Measurements from ENCODE around the gene ENKD1.
A peak's percentile ranks its signal among the peaks of the same experiment; 100 is the strongest.

ENKD1 gene

DNA sequence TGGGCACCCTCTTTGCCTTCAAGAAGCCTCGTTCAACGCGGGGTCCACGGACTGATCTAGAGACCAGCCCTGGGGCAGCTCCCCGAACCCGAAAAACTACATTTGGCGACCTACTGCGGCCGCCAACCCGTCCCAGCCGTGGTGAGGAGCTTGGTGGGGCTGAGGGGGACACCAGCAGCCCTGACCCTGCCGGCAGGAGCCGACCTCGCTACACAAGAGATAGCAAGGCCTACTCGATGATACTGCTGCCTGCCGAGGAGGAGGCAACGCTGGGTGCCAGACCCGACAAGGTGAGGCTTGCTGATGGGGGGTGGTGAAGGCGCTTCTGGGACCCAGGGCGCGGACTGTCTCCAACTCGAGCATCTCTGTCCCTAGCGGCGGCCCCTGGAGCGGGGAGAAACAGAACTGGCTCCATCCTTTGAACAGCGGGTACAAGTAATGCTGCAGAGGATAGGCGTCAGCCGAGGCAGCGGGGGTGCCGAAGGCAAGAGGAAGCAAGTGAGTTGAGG is 12.1 kb downstream of the ENKD1 start:
- H3K4me3 Mint-ChIP-seq = no peak overlapping the region
- no peak overlapping the region for H3K27ac Mint-ChIP-seq
- ATAC-seq (ENCODE audit: low read depth) (no peak), DNase-seq (ENCODE audit: low spot score in 2 of 2) (no peak)
- no peaks in the 10 kb centered on the region for H3K9me3 Mint-ChIP-seq
- H3K27me3 Mint-ChIP-seq = no peaks in the 10 kb centered on the region
- H3K36me3 Mint-ChIP-seq = peaks cover 22% of the 10 kb centered on the region
- peaks cover 17% of the 10 kb centered on the region for H3K4me1 Mint-ChIP-seq

DNA sequence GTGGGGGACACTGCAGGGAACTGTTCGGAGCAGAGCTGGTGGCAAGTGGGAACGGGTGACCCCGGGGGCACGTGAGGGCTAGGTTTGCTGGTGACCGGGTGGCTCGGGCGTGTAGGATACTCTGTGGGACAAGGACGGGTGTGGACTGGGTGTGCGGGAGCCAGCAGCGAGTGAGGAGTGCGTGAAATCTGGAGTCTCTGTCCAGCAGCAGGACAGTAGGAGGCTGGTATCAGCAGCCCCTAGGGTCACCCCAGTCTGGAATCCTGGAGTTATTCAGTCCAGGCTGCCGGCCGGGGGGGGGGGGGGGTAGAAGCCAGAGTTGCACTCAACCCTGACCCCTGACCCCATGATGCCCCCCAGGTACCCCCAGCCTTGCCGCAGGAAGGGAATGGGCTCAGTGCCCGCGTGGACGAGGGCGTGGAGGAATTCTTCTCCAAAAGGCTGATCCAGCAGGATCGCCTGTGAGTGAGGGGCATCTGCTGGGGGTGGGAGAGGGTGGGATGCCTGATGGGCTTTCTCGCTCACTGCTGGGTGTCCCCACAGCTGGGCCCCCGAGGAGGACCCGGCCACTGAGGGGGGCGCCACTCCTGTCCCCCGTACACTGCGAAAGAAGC is 12.7 kb downstream of the ENKD1 start:
- H3K4me3 Mint-ChIP-seq = no peak overlapping the region
- DNase-seq (ENCODE audit: low spot score in 2 of 2) (no peak), ATAC-seq (ENCODE audit: low read depth) (no peak)
- no peaks in the 10 kb centered on the region for H3K9me3 Mint-ChIP-seq
- H3K4me1 Mint-ChIP-seq = peaks cover 13% of the 10 kb centered on the region
- no peak overlapping the region for H3K27ac Mint-ChIP-seq
- no peaks in the 10 kb centered on the region for H3K27me3 Mint-ChIP-seq
- peaks cover 22% of the 10 kb centered on the region for H3K36me3 Mint-ChIP-seq

DNA sequence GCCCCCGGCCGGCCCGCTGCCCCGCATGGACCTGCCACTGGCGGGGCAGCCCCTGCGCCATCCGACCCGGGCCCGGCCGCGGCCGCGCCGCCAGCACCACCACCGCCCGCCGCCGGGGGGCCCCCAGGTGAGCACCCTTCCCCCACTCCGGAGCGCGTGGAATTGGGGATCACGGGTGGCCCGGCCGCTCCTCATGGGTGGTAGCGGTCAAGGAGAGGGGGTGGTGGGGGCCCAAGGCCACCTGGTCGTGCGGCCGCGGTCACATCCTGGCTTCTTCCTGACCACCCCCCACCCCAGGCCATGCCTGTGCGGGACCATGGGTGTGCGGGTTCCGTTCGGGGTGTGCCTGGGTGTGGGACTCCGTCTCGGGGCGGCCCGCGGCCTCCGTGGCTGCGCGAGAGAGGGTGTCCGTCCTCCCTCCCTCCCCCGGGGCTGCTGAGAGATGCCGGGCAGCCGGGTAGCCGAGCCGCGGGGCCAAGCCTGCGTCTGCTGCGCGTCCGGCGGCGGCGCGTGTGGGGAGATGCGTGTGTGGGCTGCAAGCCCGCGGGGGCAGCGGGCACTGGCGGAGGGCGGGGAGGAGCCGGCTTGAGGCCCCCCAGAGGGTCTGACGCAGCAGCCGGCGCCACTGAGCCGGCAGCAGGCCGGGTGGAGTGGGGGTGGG is 13.3 kb downstream of the ENKD1 start:
- no peak overlapping the region for H3K27ac Mint-ChIP-seq

DNA sequence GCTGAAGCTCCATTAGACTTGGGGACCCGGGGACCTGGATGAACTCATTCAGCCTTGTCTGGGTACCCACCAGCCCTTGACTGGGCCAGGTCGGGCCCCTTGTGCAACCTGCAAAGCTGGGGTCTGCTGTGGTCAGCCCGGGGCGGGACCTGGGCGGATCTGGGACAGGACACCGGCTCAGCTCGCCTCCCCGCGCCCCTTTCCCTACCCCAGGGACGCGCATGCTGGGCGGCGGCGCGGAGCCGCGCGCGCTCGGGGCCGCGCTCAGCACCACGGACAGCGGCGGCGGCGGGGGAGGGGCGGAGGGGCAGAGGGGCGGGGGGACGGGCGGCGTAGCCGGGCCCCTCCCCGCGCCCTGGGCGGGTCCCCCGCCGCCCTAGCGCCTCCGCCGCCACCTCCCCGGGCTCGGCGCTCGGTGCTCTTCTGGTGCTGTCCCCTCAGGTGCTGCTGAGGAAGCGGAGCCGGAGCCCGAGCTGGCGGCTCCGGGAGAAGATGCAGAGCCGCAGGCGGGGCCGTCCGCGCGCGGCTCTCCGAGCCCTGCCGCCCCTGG is 13.9 kb downstream of the ENKD1 start:
- H3K27ac Mint-ChIP-seq = no peak overlapping the region
- ATAC-seq (ENCODE audit: low read depth) = no peak

More for the DNA sequence above, 13.3 kb downstream of the ENKD1 start:
- DNase-seq (ENCODE audit: low spot score in 2 of 2) (no peak), ATAC-seq (ENCODE audit: low read depth) (no peak)
- Mint-ChIP-seq H3K4me1 (peaks cover 9% of the 10 kb centered on the region), H3K4me3 (no peak overlapping the region), H3K36me3 (peaks cover 27% of the 10 kb centered on the region), H3K9me3 (no peaks in the 10 kb centered on the region), H3K27me3 (no peaks in the 10 kb centered on the region)

DNA sequence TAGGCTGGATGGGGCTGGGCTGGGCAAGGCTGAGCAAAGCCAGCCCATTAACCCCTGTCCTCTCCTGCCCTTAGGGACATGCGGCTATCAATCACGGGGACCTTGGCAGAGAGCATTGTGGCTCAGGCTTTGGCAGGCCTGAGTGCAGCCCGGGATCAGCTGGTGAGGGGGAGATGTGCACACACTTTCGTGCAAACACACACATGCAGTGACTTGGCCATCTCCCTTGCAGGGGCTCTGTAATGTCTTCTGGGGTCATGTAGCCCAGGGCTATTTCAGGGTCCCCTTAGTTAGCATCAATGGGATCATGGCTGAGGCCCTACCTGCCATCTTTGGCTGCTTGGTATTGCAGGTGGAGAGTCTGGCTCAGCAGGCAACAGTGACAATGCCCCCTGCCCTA is 14.7 kb downstream of the ENKD1 start:
- ATAC-seq (ENCODE audit: low read depth) (no peak), DNase-seq (ENCODE audit: low spot score in 2 of 2) (no peak)
- Mint-ChIP-seq H3K4me1 (peaks cover 9% of the 10 kb centered on the region), H3K9me3 (no peaks in the 10 kb centered on the region), H3K36me3 (peaks cover 23% of the 10 kb centered on the region), H3K4me3 (no peak overlapping the region), H3K27ac (peak overlapping the region; percentile 47), H3K27me3 (no peaks in the 10 kb centered on the region)

More for the DNA sequence above, 13.9 kb downstream of the ENKD1 start:
- Mint-ChIP-seq H3K36me3 (peaks cover 23% of the 10 kb centered on the region), H3K4me3 (no peak overlapping the region), H3K27me3 (no peaks in the 10 kb centered on the region), H3K9me3 (no peaks in the 10 kb centered on the region), H3K4me1 (peaks cover 9% of the 10 kb centered on the region)
- DNase-seq (ENCODE audit: low spot score in 2 of 2) = no peak

DNA sequence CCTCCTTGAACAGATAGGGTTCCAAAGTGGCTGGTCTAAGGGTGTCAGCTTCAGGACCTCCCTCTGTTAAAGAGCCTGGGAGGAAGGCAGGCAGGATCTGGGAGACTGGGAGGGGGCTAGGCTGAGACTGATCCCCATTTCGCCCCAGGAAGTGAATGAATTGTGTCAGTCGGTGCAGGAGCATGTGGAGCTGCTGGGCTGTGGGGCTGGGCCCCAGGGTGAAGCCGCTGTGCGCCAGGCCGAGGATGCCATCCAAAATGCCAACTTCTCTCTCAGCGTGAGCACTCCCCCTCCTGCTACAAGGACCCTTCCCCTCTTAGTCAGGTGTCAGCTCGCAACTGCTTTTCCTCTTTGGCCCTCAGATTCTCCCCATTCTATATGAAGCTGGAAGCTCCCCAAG is 15.5 kb downstream of the ENKD1 start:
- peaks cover 11% of the 10 kb centered on the region for H3K4me1 Mint-ChIP-seq
- no peak overlapping the region for H3K4me3 Mint-ChIP-seq
- H3K27me3 Mint-ChIP-seq = no peaks in the 10 kb centered on the region
- H3K36me3 Mint-ChIP-seq = peaks cover 21% of the 10 kb centered on the region
- H3K27ac Mint-ChIP-seq = peak overlapping the region; percentile 39
- H3K9me3 Mint-ChIP-seq = no peaks in the 10 kb centered on the region
- ATAC-seq (ENCODE audit: low read depth) = no peak
- no peak for DNase-seq (ENCODE audit: low spot score in 2 of 2)

DNA sequence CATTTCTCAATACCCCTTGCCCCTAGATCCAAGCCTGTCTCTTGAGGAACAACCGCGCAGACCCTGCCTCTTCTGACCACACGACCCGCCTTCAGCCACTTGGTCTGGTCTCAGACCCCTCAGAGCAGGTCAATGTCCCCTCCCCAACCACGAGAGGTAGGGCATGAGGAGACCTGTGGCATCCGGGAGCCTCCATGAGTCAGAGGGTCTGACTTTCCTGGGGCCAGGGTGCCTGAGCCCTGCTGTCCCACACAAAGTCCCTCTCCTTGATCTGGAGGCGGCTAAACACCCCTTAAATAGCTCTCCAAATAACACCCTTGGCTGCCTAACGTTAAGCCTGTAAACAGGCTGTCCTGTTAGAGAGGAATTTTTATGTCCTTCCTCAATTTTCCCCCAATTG is 16.5 kb downstream of the ENKD1 start:
- Mint-ChIP-seq H3K4me3 (no peak overlapping the region), H3K9me3 (no peaks in the 10 kb centered on the region), H3K4me1 (peaks cover 10% of the 10 kb centered on the region), H3K36me3 (peaks cover 16% of the 10 kb centered on the region), H3K27me3 (no peaks in the 10 kb centered on the region), H3K27ac (peak overlapping the region; percentile 39)
- ATAC-seq (ENCODE audit: low read depth) = no peak
- DNase-seq (ENCODE audit: low spot score in 2 of 2) = no peak

DNA sequence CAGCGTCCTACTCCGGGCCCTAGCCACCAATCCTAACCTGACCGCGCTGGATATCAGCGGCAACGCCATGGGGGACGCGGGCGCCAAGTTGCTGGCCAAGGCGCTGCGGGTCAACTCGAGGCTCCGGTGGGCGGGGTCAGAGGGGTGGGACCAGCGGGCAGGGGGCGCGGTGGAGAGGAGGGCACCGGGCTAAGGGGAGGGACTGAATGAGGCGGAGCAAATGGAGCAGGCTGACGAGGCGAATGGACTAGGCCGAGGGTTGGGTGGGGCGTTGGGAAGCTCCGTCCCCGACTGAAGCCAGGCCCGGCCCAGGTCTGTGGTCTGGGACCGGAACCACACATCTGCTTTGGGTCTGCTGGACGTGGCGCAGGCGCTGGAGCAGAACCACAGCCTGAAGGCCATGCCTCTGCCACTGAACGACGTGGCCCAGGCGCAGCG is 17.0 kb downstream of the ENKD1 start:
- Mint-ChIP-seq H3K9me3 (no peaks in the 10 kb centered on the region), H3K27ac (no peak overlapping the region), H3K27me3 (no peaks in the 10 kb centered on the region), H3K4me1 (peaks cover 10% of the 10 kb centered on the region), H3K36me3 (peaks cover 16% of the 10 kb centered on the region), H3K4me3 (peak overlapping the region; percentile 52)
- DNase-seq (ENCODE audit: low spot score in 2 of 2) = no peak
- ATAC-seq (ENCODE audit: low read depth) = no peak

DNA sequence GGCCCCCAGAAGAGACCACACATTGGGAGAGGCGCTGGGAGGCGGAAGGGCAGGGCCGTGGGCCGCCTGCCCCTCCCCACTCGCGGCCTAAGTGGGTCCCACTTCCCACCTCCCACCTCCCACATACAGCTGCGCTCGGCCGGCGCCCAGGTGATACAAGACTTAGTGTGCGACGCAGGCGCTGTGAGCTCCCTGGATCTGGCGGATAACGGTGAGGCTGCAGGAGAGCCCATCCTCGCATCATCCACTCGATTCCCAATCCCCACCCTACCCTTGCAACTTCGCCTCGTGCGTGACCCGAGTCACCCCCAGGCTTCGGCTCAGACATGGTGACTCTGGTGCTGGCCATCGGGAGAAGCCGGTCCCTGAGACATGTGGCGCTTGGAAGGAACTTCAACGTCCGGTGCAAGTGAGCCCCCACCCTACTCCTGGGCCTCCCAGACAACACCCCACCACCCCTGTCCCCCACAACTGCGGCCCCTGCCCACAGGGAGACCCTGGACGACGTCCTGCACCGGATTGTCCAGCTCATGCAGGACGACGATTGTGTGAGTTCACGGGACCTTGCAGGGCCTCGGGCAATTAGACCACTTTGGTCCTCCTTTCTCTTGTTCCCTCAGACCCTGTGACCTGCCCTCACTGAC is 17.7 kb downstream of the ENKD1 start:
- H3K27ac Mint-ChIP-seq = no peak overlapping the region
- DNase-seq (ENCODE audit: low spot score in 2 of 2) (no peak), ATAC-seq (ENCODE audit: low read depth) (no peak)
- no peaks in the 10 kb centered on the region for H3K27me3 Mint-ChIP-seq
- H3K4me1 Mint-ChIP-seq = peaks cover 10% of the 10 kb centered on the region
- H3K36me3 Mint-ChIP-seq = peaks cover 16% of the 10 kb centered on the region
- H3K9me3 Mint-ChIP-seq = no peaks in the 10 kb centered on the region
- H3K4me3 Mint-ChIP-seq = peak overlapping the region; percentile 52

DNA sequence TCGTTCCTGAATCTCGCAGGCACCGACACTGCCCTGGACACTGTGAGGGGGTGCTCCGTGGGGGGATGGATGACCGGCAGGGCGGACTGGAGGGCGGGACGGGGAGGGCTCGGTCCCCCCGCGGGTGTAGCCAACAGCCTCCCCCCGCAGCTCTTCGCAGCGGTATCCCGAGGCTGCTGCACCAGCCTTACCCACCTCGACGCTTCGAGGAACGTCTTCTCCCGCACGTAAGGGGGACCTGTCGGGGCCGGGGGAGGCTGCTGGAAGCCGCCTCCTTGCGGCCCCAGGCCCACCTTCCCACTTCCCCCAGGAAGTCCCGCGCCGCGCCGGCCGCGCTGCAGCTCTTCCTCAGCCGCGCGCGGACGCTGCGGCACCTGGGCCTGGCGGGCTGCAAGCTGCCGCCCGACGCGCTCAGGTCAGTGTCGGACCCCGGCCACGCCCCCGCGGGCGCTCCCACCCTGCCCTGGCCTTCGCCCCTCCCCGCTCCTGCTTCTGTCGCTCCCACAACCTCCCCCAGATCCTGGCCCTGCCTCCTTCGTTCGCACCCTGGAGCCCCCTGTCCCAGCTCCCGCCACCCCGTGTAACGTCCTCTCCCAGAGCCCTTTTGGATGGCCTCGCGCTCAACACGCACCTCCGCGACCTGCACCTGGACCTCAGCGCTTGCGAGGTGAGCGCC is 18.3 kb downstream of the ENKD1 start:
- H3K36me3 Mint-ChIP-seq = peaks cover 14% of the 10 kb centered on the region
- ATAC-seq (ENCODE audit: low read depth) (no peak), DNase-seq (ENCODE audit: low spot score in 2 of 2) (no peak)
- no peak overlapping the region for H3K4me3 Mint-ChIP-seq
- H3K27ac Mint-ChIP-seq = no peak overlapping the region
- H3K9me3 Mint-ChIP-seq = no peaks in the 10 kb centered on the region
- no peaks in the 10 kb centered on the region for H3K27me3 Mint-ChIP-seq
- H3K4me1 Mint-ChIP-seq = peaks cover 10% of the 10 kb centered on the region

DNA sequence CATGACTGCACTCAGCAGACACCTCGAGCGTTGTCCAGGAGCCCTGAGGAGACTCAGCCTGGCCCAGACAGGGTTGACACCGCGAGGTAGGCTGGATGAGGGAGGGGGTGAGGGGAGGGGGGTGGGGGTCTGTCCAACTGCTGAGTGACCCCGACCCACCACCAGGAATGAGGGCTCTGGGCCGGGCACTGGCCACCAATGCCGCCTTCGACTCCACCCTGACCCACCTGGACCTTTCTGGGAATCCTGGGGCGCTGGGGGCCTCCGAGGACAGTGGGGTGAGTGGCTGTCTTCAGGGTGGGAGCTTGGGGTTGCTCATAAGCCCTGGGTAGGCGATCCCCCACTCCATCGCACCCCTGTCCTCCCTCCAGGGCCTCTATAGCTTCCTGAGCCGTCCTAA is 18.9 kb downstream of the ENKD1 start:
- Mint-ChIP-seq H3K27me3 (no peaks in the 10 kb centered on the region), H3K4me1 (peaks cover 10% of the 10 kb centered on the region), H3K36me3 (peaks cover 14% of the 10 kb centered on the region), H3K9me3 (no peaks in the 10 kb centered on the region), H3K4me3 (no peak overlapping the region), H3K27ac (no peak overlapping the region)
- DNase-seq (ENCODE audit: low spot score in 2 of 2) = no peak
- ATAC-seq (ENCODE audit: low read depth) = no peak

DNA sequence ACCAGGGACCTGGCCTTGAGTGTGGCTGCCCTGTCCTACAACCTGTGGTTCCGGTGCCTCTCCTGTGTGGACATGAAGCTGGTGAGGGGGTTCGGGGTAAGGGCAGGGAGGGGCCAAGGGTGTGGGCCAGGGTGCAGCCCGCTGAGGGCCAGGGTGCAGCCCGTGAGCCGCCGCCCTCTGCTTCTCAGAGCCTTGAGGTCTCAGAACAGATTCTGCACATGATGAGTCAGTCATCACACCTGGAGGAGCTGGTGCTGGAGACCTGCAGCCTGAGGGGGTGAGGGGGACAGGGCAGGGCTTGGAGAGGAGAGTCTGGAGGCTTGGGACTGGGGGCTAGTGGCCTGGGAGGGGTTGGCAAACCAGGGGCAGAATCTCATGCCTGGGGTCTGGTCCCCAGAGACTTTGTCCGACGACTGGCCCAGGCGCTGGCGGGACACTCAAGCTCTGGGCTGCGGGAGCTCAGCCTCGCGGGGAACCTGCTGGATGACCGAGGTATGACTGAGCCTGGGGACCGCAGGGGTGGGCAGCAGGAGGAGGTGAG is 19.4 kb downstream of the ENKD1 start:
- no peaks in the 10 kb centered on the region for H3K27me3 Mint-ChIP-seq
- H3K27ac Mint-ChIP-seq = no peak overlapping the region
- no peak for DNase-seq (ENCODE audit: low spot score in 2 of 2)
- no peaks in the 10 kb centered on the region for H3K9me3 Mint-ChIP-seq
- no peak for ATAC-seq (ENCODE audit: low read depth)
- H3K36me3 Mint-ChIP-seq = peaks cover 14% of the 10 kb centered on the region
- peaks cover 10% of the 10 kb centered on the region for H3K4me1 Mint-ChIP-seq
- no peak overlapping the region for H3K4me3 Mint-ChIP-seq

DNA sequence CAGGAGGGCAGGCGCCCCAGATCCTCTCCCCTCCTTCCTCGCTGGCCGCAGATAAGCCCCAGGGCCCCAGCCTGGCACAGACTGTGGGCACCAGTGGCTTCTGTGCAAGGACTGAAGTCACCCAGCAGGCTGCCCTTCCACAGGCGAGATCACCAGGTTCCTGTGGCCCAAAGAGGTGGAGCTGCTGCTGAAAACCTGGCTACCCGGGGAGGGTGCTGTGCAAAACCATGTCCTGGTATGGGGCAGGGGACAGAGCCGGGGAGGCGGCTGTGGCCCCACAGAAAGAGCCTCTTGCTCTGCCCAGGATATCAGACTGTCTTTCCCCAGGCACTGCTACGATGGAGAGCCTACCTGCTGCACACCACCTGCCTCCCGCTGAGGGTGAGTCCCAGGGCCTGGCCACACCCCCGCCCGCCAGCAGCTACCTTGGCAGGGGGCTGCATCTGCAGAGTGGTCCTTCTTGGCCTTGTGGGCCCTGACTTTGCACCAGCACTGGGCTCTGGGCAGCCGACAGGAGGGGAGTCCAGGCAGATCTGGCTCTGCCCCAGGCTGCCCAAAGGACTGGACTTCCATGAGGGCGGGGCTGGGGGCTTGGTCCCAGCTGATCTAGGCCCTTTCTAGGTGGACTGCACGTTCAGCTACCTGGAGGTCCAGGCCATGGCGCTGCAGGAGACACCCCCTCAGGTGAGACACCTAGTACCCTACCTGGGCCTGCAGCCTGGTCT is 21.0 kb downstream of the ENKD1 start:
- peak overlapping the region; percentile 41 for H3K27ac Mint-ChIP-seq

More for the DNA sequence above, 21.0 kb downstream of the ENKD1 start:
- ATAC-seq (ENCODE audit: low read depth) (peak; percentile 9), DNase-seq (ENCODE audit: low spot score in 2 of 2) (no peak)
- H3K9me3 Mint-ChIP-seq = no peaks in the 10 kb centered on the region
- H3K4me3 Mint-ChIP-seq = peak overlapping the region; percentile 85
- H3K27me3 Mint-ChIP-seq = no peaks in the 10 kb centered on the region
- peaks cover 9% of the 10 kb centered on the region for H3K36me3 Mint-ChIP-seq
- H3K4me1 Mint-ChIP-seq = peaks cover 7% of the 10 kb centered on the region
